GM12878 (cell line): ENCODE results near the gene ZNF280C. TPM values are rescaled to one million over a fixed set of nuclear protein-coding genes. Genes with fewer than 3 reads are reported as not detected.

Experiments used
- ATAC-seq: fragments of 200-7000 bp; cut with Tn5 transposase; 3 replicates; pipeline ENCODE4 v1.9.1; 2020; ENCODE audit warnings: mild to moderate bottlenecking, moderate library complexity
- BruUV-seq: library from RNA; stranded (reverse); fragments of 400-500 nt; replicated peaks from 2 replicates; lab custom pipeline; 2021; lab: Mats Ljungman, UMichigan
- CTCF ChIA-PET: fragments of 300-600 bp; sonication (Branson Sonifier 250); formaldehyde crosslinking; extraction: SDS; loops from one replicate; lab custom pipeline; 2021; ENCODE audit warnings: inconsistent platforms; lab: Yijun Ruan, JAX
- POLR2A ChIA-PET: fragments of 350-600 bp; formaldehyde crosslinking; extraction: SDS; loops from one replicate; lab custom pipeline; 2021; ENCODE audit warnings: inconsistent platforms; lab: Charles Lee
- RAD21 ChIA-PET: fragments of 300-600 bp; sonication (Branson Sonifier 250); formaldehyde crosslinking; loops from one replicate; lab custom pipeline; 2023; ENCODE audit warnings: antibody characterized with exemption; ENCODE audit not compliant: unreplicated experiment; lab: Charles Lee
- SMC1A ChIA-PET: fragments of 300-600 bp; sonication (Branson Sonifier 250); formaldehyde crosslinking; loops from one replicate; lab custom pipeline; 2023; ENCODE audit not compliant: unreplicated experiment, uncharacterized antibody; lab: Charles Lee
- DNase-seq: peaks from one replicate; pipeline ENCODE4 v3.0.0-alpha.2; 2011; ENCODE audit warnings: low read depth, low spot score
- FAIRE-seq: peaks from 3 replicates; lab custom pipeline; 2011; peaks lifted over from hg19 to GRCh38; lab: Jason Lieb, UNC
- H2AFZ ChIP-seq: 2 replicates; pipeline ENCODE4 v1.6.0; 2011; ENCODE audit warnings: low read depth, low read length, control low read depth; ENCODE audit not compliant: control insufficient read depth
- H3K27ac ChIP-seq: 2 replicates; pipeline ENCODE4 v1.5.1; 2011; ENCODE audit warnings: control low read depth; ENCODE audit not compliant: control insufficient read depth, insufficient read depth
- H3K27me3 ChIP-seq, 2 experiments: replicated peaks in 1 of 2; 2 replicates each; pipeline versions ENCODE4 v1.6.0 to v1.6.1; 2011; ENCODE audit warnings: low read length in 1 of 2; ENCODE audit not compliant: control insufficient read depth in 2 of 2, insufficient read depth in 2 of 2
- H3K36me3 ChIP-seq, 2 experiments: 2 replicates each; pipeline ENCODE4 v1.5.1; 2011; ENCODE audit warnings: low read length in 1 of 2; ENCODE audit not compliant: control insufficient read depth in 2 of 2, insufficient read depth in 2 of 2
- H3K4me1 ChIP-seq: 2 replicates; pipeline ENCODE4 v1.6.1; 2011; ENCODE audit warnings: mild to moderate bottlenecking, low read length, moderate library complexity, mixed read lengths; ENCODE audit not compliant: control insufficient read depth, insufficient read depth
- H3K4me2 ChIP-seq: 2 replicates; pipeline ENCODE4 v1.6.0; 2011; ENCODE audit warnings: control low read depth; ENCODE audit not compliant: control insufficient read depth, insufficient read depth
- H3K4me3 ChIP-seq: fragments of 200-600 bp; sonication (generic); 2 replicates; pipeline ENCODE4 v1.5.1; 2016
- H3K79me2 ChIP-seq: 2 replicates; pipeline ENCODE4 v1.6.0; 2011; ENCODE audit warnings: low read length; ENCODE audit not compliant: control insufficient read depth, insufficient read depth
- H3K9ac ChIP-seq: 2 replicates; pipeline ENCODE4 v1.8.0; 2011; ENCODE audit warnings: low read length, control low read depth, mixed read lengths; ENCODE audit not compliant: control insufficient read depth, insufficient read depth
- H3K9me3 ChIP-seq: replicated peaks from 3 replicates; pipeline ENCODE4 v1.5.1; 2011; ENCODE audit warnings: mild to moderate bottlenecking, low read length; ENCODE audit not compliant: control insufficient read depth, insufficient read depth
- H4K20me1 ChIP-seq: 2 replicates; pipeline ENCODE4 v1.6.0; 2011; ENCODE audit not compliant: control insufficient read depth, insufficient read depth
- KAT2A ChIP-seq: conservative IDR thresholded peaks from 2 replicates; pipeline ENCODE4 v1.6.1; 2011; ENCODE audit warnings: low read depth, low read length; ENCODE audit not compliant: control insufficient read depth
- MXI1 ChIP-seq: fragments of 150-350 bp; IDR thresholded peaks from 2 replicates; pipeline ENCODE4 v1.6.1; 2011; ENCODE audit warnings: low read depth, mild to moderate bottlenecking, inconsistent platforms, low read length, improper control_type of control experiment
- WGBS: methylation state at CpG from one replicate; pipeline ENCODE4 v1.1.6; 2016; ENCODE audit warnings: low lambda C conversion rate; ENCODE audit not compliant: insufficient replicate concordance, insufficient coverage; ENCODE audit errors: missing lambda C conversion rate; 5-methylcytosine and 5-hydroxymethylcytosine counted together
- in situ Hi-C: fragments of 300-500 bp; cut with MboI; formaldehyde crosslinking; loops from 9 replicates; pipeline ENCODE4 v1.14.3; 2018; ENCODE audit warnings: mixed read lengths
- intact Hi-C: fragments of 100-400 bp; cut with micrococcal nuclease; formaldehyde crosslinking; loops from one replicate; pipeline ENCODE4 v1.14.2; 2022; ENCODE audit not compliant: unreplicated experiment
- polyA plus RNA-seq, 11 experiments: library from polyadenylated mRNA; depleted of rRNA in 4 of 11; unstranded in 6 of 11; stranded (reverse) in 5 of 11; fragments of >200 nt; fragmentation: Nextera tagmentation in 4 of 11; fragmentation: Illumina TruSeq in 1 of 11; extraction: Ambion mirVana in 4 of 11; extraction: Trizol in 1 of 11; gene quantifications; 1 replicate in 1 of 11; 2 replicates in 10 of 11; pipeline versions ENCODE4 v1.2.1 to v1.2.3, GENCODE V29; 2011 to 2016; ENCODE audit warnings: inconsistent platforms in 2 of 11, missing spikeins in 2 of 11, low read depth in 1 of 11
- total RNA-seq, 4 experiments: library from RNA; depleted of rRNA in 3 of 4; stranded (reverse); fragments of >200 nt in 3 of 4; fragmentation: Illumina TruSeq in 1 of 4; extraction: Trizol in 1 of 4; gene quantifications; 2 replicates each; pipeline versions ENCODE4 v1.2.1 to v1.2.3, GENCODE V29; 2013 to 2021
- TF ChIP-seq, protein P1 (sequence below), 3 experiments: IDR thresholded peaks in 2 of 3; conservative IDR thresholded peaks in 1 of 3; 2 replicates each; pipeline ENCODE4 v1.5.1; 2011; ENCODE audit warnings: low read depth in 3 of 3, low read length in 3 of 3, mild to moderate bottlenecking in 3 of 3, control low read depth in 2 of 3, moderate library complexity in 2 of 3, inconsistent platforms in 1 of 3, mixed read lengths in 1 of 3; ENCODE audit not compliant: control insufficient read depth in 2 of 3, insufficient read depth in 1 of 3; ENCODE audit errors: extremely low read depth in 1 of 3

ZNF280C gene
- total and polyA plus RNA-seq, 10 of the 15 experiments (the other 5 are each of a cell fraction or from before 2014, with no cell fraction given) = 0.82 to 8.8 (median 5.7) TPM

DNA sequence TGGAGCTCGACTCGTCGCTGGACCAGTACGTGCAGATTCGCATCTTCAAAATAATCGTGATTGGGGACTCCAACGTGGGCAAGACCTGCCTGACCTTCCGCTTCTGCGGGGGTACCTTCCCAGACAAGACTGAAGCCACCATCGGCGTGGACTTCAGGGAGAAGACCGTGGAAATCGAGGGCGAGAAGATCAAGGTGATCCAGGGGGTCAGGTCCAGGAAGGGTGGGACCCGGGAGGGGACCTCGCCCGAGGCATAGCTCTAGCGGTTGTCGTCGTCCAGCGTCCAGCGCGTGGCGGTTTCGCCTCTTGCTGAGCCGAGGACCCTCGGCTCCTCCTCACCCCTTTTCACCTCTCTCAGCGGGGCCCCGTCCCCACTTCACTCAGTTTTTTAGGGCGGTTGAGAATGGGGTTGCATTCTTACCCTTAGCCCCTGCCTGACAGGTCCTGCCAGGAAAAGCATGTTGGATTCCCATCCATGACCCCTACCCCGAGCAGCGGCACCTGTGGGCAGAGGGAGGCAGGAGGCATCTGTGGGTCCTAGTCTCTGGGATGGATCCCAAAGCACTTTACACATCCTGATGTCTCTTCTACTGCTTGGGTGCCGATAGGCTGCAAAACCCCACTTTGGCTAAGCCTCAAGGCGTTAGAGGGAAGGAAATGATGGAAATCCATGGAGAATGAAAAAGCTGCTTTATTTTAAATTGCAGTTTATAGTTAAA lies 96.4 kb downstream of the ZNF280C start:
- POLR2A ChIA-PET = interaction anchor here (1.0 to 4.2 kb wide), 4 partner anchors 10 to 87 kb away, joined by 3 to 28 read pairs (median 4); no protein-coding TSS in a partner anchor
- RAD21 ChIA-PET = interaction anchor here (0.8 to 3.0 kb wide), 4 partner anchors 17 to 242 kb away, joined by 3 to 13 read pairs (median 3); no protein-coding TSS in a partner anchor
- no peak for FAIRE-seq
- WGBS = 42% methylated on average over 32 of the region's 34 CpGs
- H3K79me2 ChIP-seq = peaks cover 50% of the 10 kb centered on the region
- H3K36me3 ChIP-seq = no peaks in the 10 kb centered on the region
- peaks cover 17% of the 10 kb centered on the region for H3K4me1 ChIP-seq
- H3K9ac ChIP-seq = peak overlapping the region; percentile 75
- TF ChIP-seq, protein P1, sequence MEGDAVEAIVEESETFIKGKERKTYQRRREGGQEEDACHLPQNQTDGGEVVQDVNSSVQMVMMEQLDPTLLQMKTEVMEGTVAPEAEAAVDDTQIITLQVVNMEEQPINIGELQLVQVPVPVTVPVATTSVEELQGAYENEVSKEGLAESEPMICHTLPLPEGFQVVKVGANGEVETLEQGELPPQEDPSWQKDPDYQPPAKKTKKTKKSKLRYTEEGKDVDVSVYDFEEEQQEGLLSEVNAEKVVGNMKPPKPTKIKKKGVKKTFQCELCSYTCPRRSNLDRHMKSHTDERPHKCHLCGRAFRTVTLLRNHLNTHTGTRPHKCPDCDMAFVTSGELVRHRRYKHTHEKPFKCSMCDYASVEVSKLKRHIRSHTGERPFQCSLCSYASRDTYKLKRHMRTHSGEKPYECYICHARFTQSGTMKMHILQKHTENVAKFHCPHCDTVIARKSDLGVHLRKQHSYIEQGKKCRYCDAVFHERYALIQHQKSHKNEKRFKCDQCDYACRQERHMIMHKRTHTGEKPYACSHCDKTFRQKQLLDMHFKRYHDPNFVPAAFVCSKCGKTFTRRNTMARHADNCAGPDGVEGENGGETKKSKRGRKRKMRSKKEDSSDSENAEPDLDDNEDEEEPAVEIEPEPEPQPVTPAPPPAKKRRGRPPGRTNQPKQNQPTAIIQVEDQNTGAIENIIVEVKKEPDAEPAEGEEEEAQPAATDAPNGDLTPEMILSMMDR (IDR thresholded peaks at IDR 0.05 in 2 of 3, conservative IDR thresholded peaks at IDR 0.05 in 1 of 3; ENCODE audit: control insufficient read depth in 2 of 3, extremely low read depth in 1 of 3, insufficient read depth in 1 of 3, low read depth in 3 of 3, low read length in 3 of 3) = 0 out of 6 replicates have a peak, but pooled peaks of 1 of the 3 experiments have one; percentile 1
- TF ChIP-seq MXI1 (0 out of 2 replicates have a peak, but pooled peaks have one; percentile 4), KAT2A (no peak)
- TF ChIP-seq, all 136 proteins: peak for 2
- H3K4me3 ChIP-seq = peak overlapping the region; percentile 80
- H3K9me3 ChIP-seq = no peaks in the 10 kb centered on the region
- peak overlapping the region; percentile 31 for H3K4me2 ChIP-seq
- ATAC-seq (no peak), DNase-seq (no peak)
- intact Hi-C loops (loop anchor here (5.0 to 10.0 kb wide), 4 partner anchors 50 to 397 kb away; partner anchors contain the start of gene SASH3), in situ Hi-C loops (loop anchor here (10.0 kb wide), 1 partner anchor 87 kb away; no protein-coding TSS in a partner anchor)
- peak overlapping the region; percentile 2; the same call in 1 of the 2 replicates for H2AFZ ChIP-seq
- ChIA-PET CTCF (interaction anchor here (0.7 to 5.7 kb wide), 5 partner anchors 20 to 241 kb away, joined by 3 to 30 read pairs (median 6); no protein-coding TSS in a partner anchor), SMC1A (interaction anchor here (2.1 to 3.1 kb wide), 2 partner anchors 87 to 88 kb away, joined by 8 to 13 read pairs; no protein-coding TSS in a partner anchor)
- BruUV-seq = no TSS peak
- no peaks in the 10 kb centered on the region for H3K27me3 ChIP-seq
- no peaks in the 10 kb centered on the region for H4K20me1 ChIP-seq
- peak overlapping the region; percentile 84 for H3K27ac ChIP-seq
